Measurements from ENCODE around the gene ARHGAP44. TPM values are rescaled to one million over a fixed set of nuclear protein-coding genes. Genes with fewer than 3 reads are reported as not detected.

The ARHGAP44 gene
- polyA plus RNA-seq, 1 donor from 2014 or later: 5.9 TPM

DNA sequence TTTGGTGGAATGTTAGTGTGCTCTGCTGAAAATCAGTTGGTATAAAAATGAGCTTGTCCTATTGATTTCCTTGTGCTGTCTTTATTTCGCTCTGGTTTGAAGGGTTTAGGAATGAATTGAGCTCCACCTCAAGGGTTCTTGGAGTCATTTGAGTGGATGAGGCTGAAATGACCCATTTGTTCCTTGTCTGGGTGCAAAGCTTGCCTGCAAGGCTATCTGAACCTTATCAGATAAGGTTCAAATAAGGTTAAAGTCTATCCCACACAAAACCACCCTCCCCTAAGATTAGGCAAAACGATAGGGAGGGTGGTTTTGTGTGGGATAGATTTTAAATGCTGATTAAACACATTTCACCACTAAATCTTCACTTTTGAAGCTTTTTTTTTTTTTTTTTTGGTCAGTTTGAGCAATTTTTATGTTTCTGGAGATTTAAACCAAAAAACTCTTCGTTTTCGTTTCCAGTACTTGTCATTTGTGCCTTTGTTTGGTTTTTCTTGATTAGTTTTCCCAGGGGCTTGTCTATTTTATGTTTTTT, 62.7 kb downstream of the ARHGAP44 start:
- Histone ChIP-seq H3K9ac (ENCODE audit: low read length) (no peak overlapping the region), H3K4me2 (ENCODE audit: low read length) (no peak overlapping the region), H3K27ac (ENCODE audit: low read length) (no peak overlapping the region), H3K4me3 (ENCODE audit: low read length) (no peak overlapping the region), H3K9me2 (ENCODE audit: insufficient read depth, low read length) (no peaks in the 10 kb centered on the region), H4K20me1 (ENCODE audit: insufficient read depth) (no peaks in the 10 kb centered on the region), H3K27me3 (ENCODE audit: insufficient read depth, low read depth, low read length) (no peaks in the 10 kb centered on the region), H3F3A (ENCODE audit: insufficient read depth, low read length, poor library complexity, severe bottlenecking) (no peaks in the 10 kb centered on the region), H3K9me3 (ENCODE audit: low read length) (no peaks in the 10 kb centered on the region), H3K36me3 (ENCODE audit: insufficient read depth, low read length) (no peaks in the 10 kb centered on the region), H3K79me2 (replicated peaks; ENCODE audit: insufficient read depth, low read length) (no peaks in the 10 kb centered on the region), H2AFZ (ENCODE audit: low read depth, low read length) (no peak overlapping the region)
- TF ChIP-seq MXI1 (conservative IDR thresholded peaks at IDR 0.05; ENCODE audit: poor library complexity, severe bottlenecking) (no peak), CTCF (IDR thresholded peaks at IDR 0.05; ENCODE audit: poor library complexity, severe bottlenecking) (no peak)

GRCh38 chr17:12853921-12854320, 64.6 kb downstream of the ARHGAP44 start:
- no peak overlapping the region for H3K4me2 ChIP-seq (ENCODE audit: low read length)
- TF ChIP-seq SMC3 (conservative IDR thresholded peaks at IDR 0.05; ENCODE audit: poor library complexity) (no peak), TAF1 (IDR thresholded peaks at IDR 0.05; ENCODE audit: low read depth) (no peak), EP300 (conservative IDR thresholded peaks at IDR 0.05; ENCODE audit: poor library complexity, severe bottlenecking) (no peak), RAD21 (conservative IDR thresholded peaks at IDR 0.05) (no peak), CTCF (IDR thresholded peaks at IDR 0.05; ENCODE audit: poor library complexity, severe bottlenecking) (no peak), REST (IDR thresholded peaks at IDR 0.05; ENCODE audit: borderline replicate concordance) (no peak), EZH2 (IDR thresholded peaks at IDR 0.05; ENCODE audit: borderline replicate concordance, insufficient read depth, low read length, poor library complexity, severe bottlenecking) (no peak), MXI1 (conservative IDR thresholded peaks at IDR 0.05; ENCODE audit: poor library complexity, severe bottlenecking) (no peak), POLR2AphosphoS5 (IDR thresholded peaks at IDR 0.05) (no peak)
- no peak overlapping the region for H2AFZ ChIP-seq (ENCODE audit: low read depth, low read length)
- H3K9me3 ChIP-seq (ENCODE audit: low read length): no peaks in the 10 kb centered on the region
- no peak overlapping the region for H3K27ac ChIP-seq (ENCODE audit: low read length)
- H3K27me3 ChIP-seq (ENCODE audit: insufficient read depth, low read depth, low read length): no peaks in the 10 kb centered on the region
- H3F3A ChIP-seq (ENCODE audit: insufficient read depth, low read length, poor library complexity, severe bottlenecking): no peaks in the 10 kb centered on the region
- H4K20me1 ChIP-seq (ENCODE audit: insufficient read depth): no peaks in the 10 kb centered on the region
- no peaks in the 10 kb centered on the region for H3K9me2 ChIP-seq (ENCODE audit: insufficient read depth, low read length)
- H3K36me3 ChIP-seq (ENCODE audit: insufficient read depth, low read length): no peaks in the 10 kb centered on the region
- H3K9ac ChIP-seq (ENCODE audit: low read length): no peak overlapping the region
- H3K4me3 ChIP-seq (ENCODE audit: low read length): no peak overlapping the region
- H3K79me2 ChIP-seq (replicated peaks; ENCODE audit: insufficient read depth, low read length): no peaks in the 10 kb centered on the region
